ENCODE measurements around the gene PPM1K.

DNA sequence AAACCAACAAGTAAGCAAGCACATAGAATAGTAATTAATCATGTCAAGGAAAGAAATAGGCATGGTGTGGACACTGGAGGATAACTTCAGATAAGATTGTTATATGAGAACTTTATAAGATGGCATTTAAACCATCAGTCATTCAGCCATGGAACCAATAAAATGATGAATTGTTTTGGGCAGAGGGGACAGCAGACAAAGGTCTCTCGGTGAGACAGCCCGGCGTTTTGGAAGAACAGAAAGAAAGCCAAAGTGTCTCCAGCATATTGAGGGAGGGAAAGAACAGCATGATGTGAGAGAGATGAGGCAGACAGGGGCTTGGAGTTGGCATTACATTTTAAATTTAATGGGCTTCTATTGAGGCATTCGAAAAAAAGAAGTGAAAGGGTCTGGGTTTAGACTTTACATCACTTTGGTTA lies 883 bp upstream of the PPM1K start:
- no peak for TF ChIP-seq EZH2 (IDR thresholded peaks at IDR 0.05; ENCODE audit: borderline replicate concordance, low read length)
- TF ChIP-seq, protein P1, sequence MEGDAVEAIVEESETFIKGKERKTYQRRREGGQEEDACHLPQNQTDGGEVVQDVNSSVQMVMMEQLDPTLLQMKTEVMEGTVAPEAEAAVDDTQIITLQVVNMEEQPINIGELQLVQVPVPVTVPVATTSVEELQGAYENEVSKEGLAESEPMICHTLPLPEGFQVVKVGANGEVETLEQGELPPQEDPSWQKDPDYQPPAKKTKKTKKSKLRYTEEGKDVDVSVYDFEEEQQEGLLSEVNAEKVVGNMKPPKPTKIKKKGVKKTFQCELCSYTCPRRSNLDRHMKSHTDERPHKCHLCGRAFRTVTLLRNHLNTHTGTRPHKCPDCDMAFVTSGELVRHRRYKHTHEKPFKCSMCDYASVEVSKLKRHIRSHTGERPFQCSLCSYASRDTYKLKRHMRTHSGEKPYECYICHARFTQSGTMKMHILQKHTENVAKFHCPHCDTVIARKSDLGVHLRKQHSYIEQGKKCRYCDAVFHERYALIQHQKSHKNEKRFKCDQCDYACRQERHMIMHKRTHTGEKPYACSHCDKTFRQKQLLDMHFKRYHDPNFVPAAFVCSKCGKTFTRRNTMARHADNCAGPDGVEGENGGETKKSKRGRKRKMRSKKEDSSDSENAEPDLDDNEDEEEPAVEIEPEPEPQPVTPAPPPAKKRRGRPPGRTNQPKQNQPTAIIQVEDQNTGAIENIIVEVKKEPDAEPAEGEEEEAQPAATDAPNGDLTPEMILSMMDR (IDR thresholded peaks at IDR 0.05; ENCODE audit: low read length), result no peak
